Measurements from ENCODE around the gene ANO9.

GRCh38 chr11:380095-380480, 61.7 kb downstream of the ANO9 start:
- TF ChIP-seq, protein P1, sequence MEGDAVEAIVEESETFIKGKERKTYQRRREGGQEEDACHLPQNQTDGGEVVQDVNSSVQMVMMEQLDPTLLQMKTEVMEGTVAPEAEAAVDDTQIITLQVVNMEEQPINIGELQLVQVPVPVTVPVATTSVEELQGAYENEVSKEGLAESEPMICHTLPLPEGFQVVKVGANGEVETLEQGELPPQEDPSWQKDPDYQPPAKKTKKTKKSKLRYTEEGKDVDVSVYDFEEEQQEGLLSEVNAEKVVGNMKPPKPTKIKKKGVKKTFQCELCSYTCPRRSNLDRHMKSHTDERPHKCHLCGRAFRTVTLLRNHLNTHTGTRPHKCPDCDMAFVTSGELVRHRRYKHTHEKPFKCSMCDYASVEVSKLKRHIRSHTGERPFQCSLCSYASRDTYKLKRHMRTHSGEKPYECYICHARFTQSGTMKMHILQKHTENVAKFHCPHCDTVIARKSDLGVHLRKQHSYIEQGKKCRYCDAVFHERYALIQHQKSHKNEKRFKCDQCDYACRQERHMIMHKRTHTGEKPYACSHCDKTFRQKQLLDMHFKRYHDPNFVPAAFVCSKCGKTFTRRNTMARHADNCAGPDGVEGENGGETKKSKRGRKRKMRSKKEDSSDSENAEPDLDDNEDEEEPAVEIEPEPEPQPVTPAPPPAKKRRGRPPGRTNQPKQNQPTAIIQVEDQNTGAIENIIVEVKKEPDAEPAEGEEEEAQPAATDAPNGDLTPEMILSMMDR (IDR thresholded peaks at IDR 0.05; ENCODE audit: low read length) = no peak
- no peak for TF ChIP-seq EZH2 (optimal IDR thresholded peaks at IDR 0.05; ENCODE audit: low read depth, low read length)
